ENCODE data around the gene PDE7B.

Gene PDE7B

GRCh38 chr6:135839121-135839520 lies 12.4 kb upstream of the PDE7B start (continued):
- no peak for TF ChIP-seq HIC1 (tag by site-specific recombination; IDR thresholded peaks at IDR 0.05)
- no peak for TF ChIP-seq ZNF747 (tag by site-specific recombination; IDR thresholded peaks at IDR 0.05)
- TF ChIP-seq ZNF18 (tag by site-specific recombination; IDR thresholded peaks at IDR 0.05): no peak

GRCh38 chr6:135842618-135843392 lies 8.7 kb upstream of the PDE7B start:
- Histone ChIP-seq H3K4me3 (ENCODE audit: low read depth, low read length) (no peak overlapping the region), H3K36me3 (ENCODE audit: control insufficient read depth in 2 of 2, insufficient read depth in 1 of 2, low read length in 2 of 2) (no peaks in the 10 kb centered on the region), H3K4me1 (ENCODE audit: control insufficient read depth, insufficient read depth, low read length) (peaks cover 4% of the 10 kb centered on the region; the same call in 1 of the 2 replicates), H3K27ac (ENCODE audit: extremely low read depth, low read depth, low read length) (no peak overlapping the region; the same call in 1 of the 2 replicates), H3K9me3 (ENCODE audit: control insufficient read depth, insufficient read depth, low read depth, low read length) (no peaks in the 10 kb centered on the region)
- POLR2A ChIA-PET: interaction anchor here (0.8 kb wide), 2 partner anchors 9 to 10 kb away, joined by 3 to 6 read pairs; no protein-coding TSS in a partner anchor
- CTCF ChIA-PET: no interaction called here
- TF ChIP-seq ZNF837 (tag by site-specific recombination; IDR thresholded peaks at IDR 0.05) (no peak), ZNF707 (tag by site-specific recombination; IDR thresholded peaks at IDR 0.05) (no peak), ZNF362 (tag by site-specific recombination; IDR thresholded peaks at IDR 0.05) (peak; percentile 12; the same call in 1 of the 2 replicates), KLF17 (tag by site-specific recombination; IDR thresholded peaks at IDR 0.05) (no peak), ZNF621 (tag by site-specific recombination; IDR thresholded peaks at IDR 0.05) (no peak), GFI1B (tag by site-specific recombination; IDR thresholded peaks at IDR 0.05) (no peak), PRDM6 (tag by site-specific recombination; IDR thresholded peaks at IDR 0.05) (peak; percentile 48; the same call in 1 of the 2 replicates), ZNF202 (tag by site-specific recombination; IDR thresholded peaks at IDR 0.05; ENCODE audit: borderline replicate concordance) (no peak), ZNF423 (tag by site-specific recombination; IDR thresholded peaks at IDR 0.05) (no peak), ZNF488 (tag by site-specific recombination; IDR thresholded peaks at IDR 0.05) (no peak), KLF1 (tag by site-specific recombination; IDR thresholded peaks at IDR 0.05) (no peak), ZNF433 (tag by site-specific recombination; IDR thresholded peaks at IDR 0.05; ENCODE audit: low read depth) (no peak), GLIS1 (tag by site-specific recombination; IDR thresholded peaks at IDR 0.05) (peak; percentile 8; the same call in 1 of the 2 replicates), ZNF48 (tag by site-specific recombination; IDR thresholded peaks at IDR 0.05) (no peak), WT1 (tag by site-specific recombination; IDR thresholded peaks at IDR 0.05) (0 out of 2 replicates have a peak, but pooled peaks have one; percentile 23), TRIM28 (IDR thresholded peaks at IDR 0.05; ENCODE audit: borderline replicate concordance, low read length) (no peak), SETDB1 (IDR thresholded peaks at IDR 0.05; ENCODE audit: insufficient read length, low read length) (peak; percentile 52), ZNF146 (tag by site-specific recombination; IDR thresholded peaks at IDR 0.05) (no peak), ZNF324 (tag by site-specific recombination; IDR thresholded peaks at IDR 0.05) (no peak), ZNF248 (tag by site-specific recombination; IDR thresholded peaks at IDR 0.05) (no peak), GLIS2 (tag by site-specific recombination; IDR thresholded peaks at IDR 0.05) (no peak), ZNF157 (tag by site-specific recombination; IDR thresholded peaks at IDR 0.05) (no peak), ZBTB7A (tag by site-specific recombination; IDR thresholded peaks at IDR 0.05; ENCODE audit: low read depth) (no peak)

Data from HEK293 (cell line).